Measurements from ENCODE around the gene CARMIL1.

DNA sequence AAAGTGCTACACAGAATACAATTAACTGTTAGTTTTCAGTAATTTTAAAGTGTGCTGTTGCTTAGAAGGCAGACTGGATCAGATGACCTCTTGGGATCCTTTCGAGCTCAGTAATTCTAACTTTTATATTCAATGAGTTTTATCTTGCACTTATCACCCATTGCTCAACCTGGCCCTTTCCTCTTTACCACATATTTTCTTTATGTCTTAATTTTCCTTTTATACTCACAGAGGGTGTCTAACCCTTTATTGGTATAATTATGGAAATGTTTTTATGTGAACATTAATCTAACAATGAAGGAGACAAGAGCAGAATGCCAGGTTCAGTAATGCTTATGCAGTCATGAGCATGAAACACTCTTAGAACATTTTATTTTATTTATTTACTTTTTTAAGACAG, 39.7 kb upstream of the CARMIL1 start:
- TF ChIP-seq POLR2A (IDR thresholded peaks at IDR 0.05; ENCODE audit: low read length), result no peak
- no peak for TF ChIP-seq GATA1 (IDR thresholded peaks at IDR 0.05; ENCODE audit: low read depth, low read length)
